Nephron progenitor cell (in vitro differentiated cells): ENCODE results near the gene ZNF638.

ENCODE experiments used
- DNase-seq: peaks from one replicate; pipeline ENCODE4 v3.0.0; 2021
- H3K27ac Mint-ChIP-seq: 2 replicates; pipeline ENCODE4 v1.8.0; 2021; ENCODE audit warnings: mild to moderate bottlenecking, moderate library complexity, mixed read lengths
- H3K27me3 Mint-ChIP-seq: 2 replicates; pipeline ENCODE4 v1.8.0; 2021; ENCODE audit warnings: mild to moderate bottlenecking, low read depth, mixed read lengths; ENCODE audit not compliant: poor library complexity
- H3K36me3 Mint-ChIP-seq: 2 replicates; pipeline ENCODE4 v1.8.0; 2021; ENCODE audit warnings: low read depth, mixed read lengths
- H3K4me1 Mint-ChIP-seq: 2 replicates; pipeline ENCODE4 v1.8.0; 2021; ENCODE audit warnings: mixed read lengths
- H3K4me3 Mint-ChIP-seq: 2 replicates; pipeline ENCODE4 v1.8.0; 2021; ENCODE audit warnings: mild to moderate bottlenecking, moderate library complexity, mixed read lengths
- H3K9me3 Mint-ChIP-seq: 2 replicates; pipeline ENCODE4 v1.8.0; 2021; ENCODE audit warnings: mild to moderate bottlenecking, moderate library complexity, mixed read lengths
- CTCF ChIP-seq: fragments of 200-600 bp; sonication (generic); IDR thresholded peaks from 2 replicates; pipeline ENCODE4 v1.5.0; 2021; ENCODE audit warnings: antibody characterized with exemption

ZNF638 gene

GRCh38 chr2:71336802-71337201 lies 5.2 kb downstream of the ZNF638 start:
- peaks cover 4% of the 10 kb centered on the region for H3K9me3 Mint-ChIP-seq
- H3K4me3 Mint-ChIP-seq: no peak overlapping the region
- H3K27me3 Mint-ChIP-seq: no peaks in the 10 kb centered on the region
- no peak overlapping the region for H3K27ac Mint-ChIP-seq
- DNase-seq: no peak
- H3K4me1 Mint-ChIP-seq: peaks cover 68% of the 10 kb centered on the region
- no peak for TF ChIP-seq CTCF
- peaks cover 63% of the 10 kb centered on the region for H3K36me3 Mint-ChIP-seq

GRCh38 chr2:71337776-71338175 lies 6.2 kb downstream of the ZNF638 start:
- Mint-ChIP-seq H3K27me3 (no peaks in the 10 kb centered on the region), H3K36me3 (peaks cover 73% of the 10 kb centered on the region), H3K9me3 (peaks cover 4% of the 10 kb centered on the region), H3K4me3 (no peak overlapping the region), H3K27ac (no peak overlapping the region), H3K4me1 (peaks cover 61% of the 10 kb centered on the region)
- TF ChIP-seq CTCF: no peak
- no peak for DNase-seq

GRCh38 chr2:71339685-71340084 lies 8.1 kb downstream of the ZNF638 start:
- no peak for DNase-seq
- peaks cover 4% of the 10 kb centered on the region for H3K9me3 Mint-ChIP-seq
- no peaks in the 10 kb centered on the region for H3K27me3 Mint-ChIP-seq
- H3K4me3 Mint-ChIP-seq: no peak overlapping the region
- peaks cover 43% of the 10 kb centered on the region for H3K4me1 Mint-ChIP-seq
- no peak overlapping the region for H3K27ac Mint-ChIP-seq
- no peak for TF ChIP-seq CTCF
- peaks cover 75% of the 10 kb centered on the region for H3K36me3 Mint-ChIP-seq

DNA sequence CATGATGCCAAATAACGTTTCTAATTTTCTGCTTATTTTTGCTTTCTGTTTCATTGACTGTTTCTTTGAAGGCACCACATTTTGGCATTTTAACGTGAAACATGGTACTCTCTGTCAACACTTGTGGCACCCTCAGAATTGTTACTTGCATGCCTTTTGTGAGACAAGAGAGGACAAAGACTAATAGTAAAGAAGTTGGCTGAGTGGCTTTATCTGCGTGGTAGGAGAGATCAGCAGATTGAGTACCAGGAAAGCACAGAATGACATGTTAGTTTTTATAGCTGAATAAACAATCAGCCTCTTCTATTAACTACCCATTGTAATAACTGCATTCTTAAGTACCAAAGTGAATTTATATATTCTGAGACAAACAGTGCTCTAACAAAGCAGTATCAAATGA lies 8.6 kb downstream of the ZNF638 start:
- no peak for DNase-seq
- H3K27me3 Mint-ChIP-seq: no peaks in the 10 kb centered on the region

DNA sequence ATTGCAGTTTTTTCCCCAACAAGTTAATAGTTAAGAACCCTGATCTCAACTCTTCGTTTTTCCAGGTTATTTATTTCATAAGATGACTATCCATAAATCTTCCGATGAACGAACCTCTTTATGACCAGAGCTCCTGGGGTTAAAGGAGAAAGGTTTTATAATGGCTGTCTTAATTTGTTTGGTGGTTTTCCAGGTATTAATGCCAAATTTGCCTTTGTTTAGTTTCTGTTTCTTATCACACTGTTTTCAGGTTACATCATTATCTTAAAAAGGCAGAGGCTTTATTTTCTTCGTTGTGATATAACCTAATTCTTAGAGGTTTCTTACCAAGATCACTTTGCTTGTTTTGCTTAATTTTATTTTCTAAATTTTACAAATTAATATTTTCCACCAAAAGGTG lies 10.1 kb downstream of the ZNF638 start:
- no peak overlapping the region for H3K4me3 Mint-ChIP-seq
- H3K4me1 Mint-ChIP-seq: peaks cover 33% of the 10 kb centered on the region
- no peak for DNase-seq

More for the DNA sequence above, 8.6 kb downstream of the ZNF638 start:
- peaks cover 71% of the 10 kb centered on the region for H3K36me3 Mint-ChIP-seq
- peaks cover 4% of the 10 kb centered on the region for H3K9me3 Mint-ChIP-seq
- H3K4me1 Mint-ChIP-seq: peaks cover 39% of the 10 kb centered on the region
- H3K4me3 Mint-ChIP-seq: no peak overlapping the region
- H3K27ac Mint-ChIP-seq: no peak overlapping the region
- no peak for TF ChIP-seq CTCF

More for the DNA sequence above, 10.1 kb downstream of the ZNF638 start:
- TF ChIP-seq CTCF: no peak
- H3K36me3 Mint-ChIP-seq: peaks cover 71% of the 10 kb centered on the region
- no peak overlapping the region for H3K27ac Mint-ChIP-seq
- H3K9me3 Mint-ChIP-seq: peaks cover 4% of the 10 kb centered on the region
- no peaks in the 10 kb centered on the region for H3K27me3 Mint-ChIP-seq
